Stimulated activated CD8-positive, alpha-beta memory T cell treated with anti-CD3 and anti-CD28 coated beads, Interleukin-15, amount 100 ng/mL, for 1 hour (primary cell): ENCODE data around the gene GPR158.

Source experiments
- DNase-seq: peaks from one replicate; pipeline ENCODE4 v3.0.0-alpha.2; 2020; ENCODE audit warnings: low read depth

The GPR158 gene

GRCh38 chr10:25390733-25391132 lies 215.9 kb downstream of the GPR158 start:
- DNase-seq: no peak

DNA sequence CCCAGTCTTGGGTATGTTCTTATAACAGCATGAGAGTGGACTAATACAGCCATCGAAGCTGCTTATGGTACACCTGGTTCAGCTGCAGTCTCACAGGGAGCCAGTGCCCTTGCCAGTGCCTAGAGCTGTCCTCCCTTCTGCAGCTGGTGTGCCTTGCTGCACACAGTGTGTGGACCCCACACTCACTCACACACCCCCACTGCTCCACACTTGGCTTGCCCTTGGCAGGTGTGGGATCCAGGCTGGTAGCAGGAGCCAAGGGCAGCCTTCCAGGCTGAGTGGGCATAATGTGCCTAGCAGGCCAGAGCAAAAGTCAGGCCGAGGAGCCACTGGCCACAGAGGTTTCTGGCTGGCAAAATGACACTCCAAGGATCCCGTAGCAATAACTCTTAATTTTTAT lies 217.3 kb downstream of the GPR158 start:
- DNase-seq: no peak

DNA sequence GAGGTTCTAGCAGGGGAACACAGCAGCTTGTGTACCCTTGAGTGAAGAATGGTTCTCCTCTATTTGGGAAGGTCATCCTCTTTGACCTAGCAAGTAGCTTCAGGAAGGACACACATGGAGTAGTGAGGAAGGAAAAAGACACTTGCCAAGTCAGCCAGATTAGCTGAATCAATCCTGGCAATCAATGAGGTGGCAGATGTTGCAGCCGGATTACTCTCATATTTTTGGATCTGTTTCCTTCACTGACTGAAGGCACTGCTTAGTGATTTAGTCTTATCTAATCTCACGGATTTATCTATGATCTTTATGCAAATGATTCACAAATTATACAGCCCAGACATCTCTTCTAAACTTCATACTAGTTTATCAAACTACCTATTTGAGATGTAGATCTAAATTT lies 218.8 kb downstream of the GPR158 start:
- DNase-seq: no peak

GRCh38 chr10:25398680-25399079 lies 223.9 kb downstream of the GPR158 start:
- DNase-seq: no peak

DNA sequence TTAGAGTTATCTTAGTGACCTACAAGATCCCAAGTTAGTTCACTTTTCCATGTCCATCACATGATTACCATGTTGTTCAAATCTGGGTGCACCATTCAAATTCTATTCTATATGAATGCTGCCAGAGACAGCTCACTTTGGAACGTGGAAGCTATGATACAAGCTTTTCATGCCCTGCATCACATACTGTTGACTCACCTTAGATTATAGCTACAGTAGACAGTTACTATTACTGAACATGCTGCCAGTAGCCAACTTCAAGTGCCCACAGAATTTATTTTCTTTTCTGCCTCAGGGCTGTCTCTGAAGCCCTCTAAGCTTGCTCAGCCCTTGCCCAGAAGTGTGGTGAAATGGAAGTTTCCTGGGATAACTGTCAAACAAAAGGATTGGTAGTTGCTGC lies 231.1 kb downstream of the GPR158 start:
- no peak for DNase-seq

- no peak for DNase-seq
Observed at GRCh38 chr10:25417611-25418010, 242.8 kb downstream of the GPR158 start.

DNA sequence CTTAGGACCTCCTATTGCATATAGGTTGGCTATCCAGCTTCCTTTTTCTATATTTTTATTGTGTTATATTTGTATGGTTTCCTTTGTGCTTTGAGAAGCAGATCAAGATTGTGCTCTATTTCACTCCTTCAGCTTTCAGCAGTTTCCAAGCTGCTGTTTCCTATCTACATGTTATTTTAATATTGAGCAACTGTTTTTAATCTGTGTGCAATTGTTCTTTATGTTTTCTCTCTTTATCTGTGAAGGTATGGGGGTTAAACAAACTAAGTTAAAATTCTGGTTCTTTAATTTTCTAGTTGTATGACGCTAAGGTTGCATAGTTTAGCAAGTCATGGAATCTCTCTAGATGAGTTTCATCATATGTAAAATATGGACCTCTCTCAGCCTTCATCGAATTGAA lies 251.0 kb downstream of the GPR158 start:
- no peak for DNase-seq

GRCh38 chr10:25436431-25436830 lies 261.6 kb downstream of the GPR158 start:
- no peak for DNase-seq

DNA sequence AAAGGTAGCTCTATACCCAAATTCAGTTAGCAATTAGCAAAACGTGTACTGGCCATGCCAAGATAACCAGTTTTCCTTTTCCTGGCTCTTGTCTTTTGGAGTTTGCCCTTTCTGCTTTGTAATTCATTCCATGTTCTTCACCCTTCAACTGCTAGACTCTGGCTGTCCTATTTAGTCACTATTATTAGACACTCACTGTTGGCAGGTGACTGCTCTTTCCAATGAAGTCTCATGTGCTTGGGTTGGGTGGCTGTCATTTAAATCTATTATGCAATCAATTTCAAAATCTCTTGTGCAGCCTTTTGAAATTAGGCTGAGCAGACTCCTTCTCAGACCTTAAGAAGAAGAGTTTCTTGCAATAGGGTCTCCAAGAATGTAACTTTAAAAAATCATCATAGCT lies 266.5 kb downstream of the GPR158 start:
- no peak for DNase-seq

- DNase-seq: no peak
Observed at GRCh38 chr10:25444266-25444665, 269.5 kb downstream of the GPR158 start.

DNA sequence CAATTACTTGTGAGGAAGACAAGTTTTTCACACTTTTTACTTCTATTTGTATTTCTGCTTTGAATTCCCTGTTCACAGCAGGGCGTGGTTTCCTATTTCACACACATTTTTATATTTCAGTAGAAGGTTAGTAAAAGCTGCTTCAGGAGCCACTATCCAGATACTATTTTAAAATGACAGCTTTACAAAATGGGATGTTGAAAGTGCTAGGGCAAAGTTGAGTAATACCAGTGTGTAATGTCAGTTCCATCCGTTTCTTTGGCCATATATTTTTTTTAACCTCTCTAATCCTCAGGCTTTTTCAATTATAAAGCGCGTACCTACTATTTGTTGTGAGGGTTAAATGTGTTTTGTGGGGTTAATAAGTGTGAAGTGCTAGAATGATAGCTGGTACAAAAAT lies 276.6 kb downstream of the GPR158 start:
- no peak for DNase-seq

- DNase-seq: no peak
Observed at GRCh38 chr10:25453619-25454018, 278.8 kb downstream of the GPR158 start.

DNA sequence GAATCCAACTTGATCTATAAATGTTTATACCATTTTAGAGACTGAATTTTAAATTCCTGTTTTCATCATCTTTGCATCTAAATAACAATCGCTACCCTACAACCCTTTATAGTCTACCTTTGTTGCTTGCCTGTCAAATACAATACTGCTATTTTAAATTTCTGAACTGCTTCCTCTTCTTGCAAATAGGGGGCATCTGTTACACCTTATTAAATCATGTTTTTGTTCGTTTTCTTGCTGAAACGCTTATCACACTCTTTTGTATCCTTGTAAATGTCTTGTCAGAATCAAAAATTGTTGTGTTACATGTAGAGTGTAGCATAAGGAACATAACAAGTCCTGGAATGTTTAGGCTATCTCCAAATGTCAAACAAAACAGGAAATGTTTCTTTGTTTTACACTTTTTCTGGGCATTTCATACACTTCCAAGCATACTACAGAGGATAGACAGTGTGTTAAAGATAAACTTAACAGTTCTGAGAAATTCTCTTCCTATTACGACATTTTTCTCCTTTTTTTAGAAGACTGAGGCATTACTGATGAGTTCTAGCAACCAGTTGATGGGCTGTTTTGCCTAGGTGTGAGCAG lies 281.3 kb downstream of the GPR158 start:
- no peak for DNase-seq

DNA sequence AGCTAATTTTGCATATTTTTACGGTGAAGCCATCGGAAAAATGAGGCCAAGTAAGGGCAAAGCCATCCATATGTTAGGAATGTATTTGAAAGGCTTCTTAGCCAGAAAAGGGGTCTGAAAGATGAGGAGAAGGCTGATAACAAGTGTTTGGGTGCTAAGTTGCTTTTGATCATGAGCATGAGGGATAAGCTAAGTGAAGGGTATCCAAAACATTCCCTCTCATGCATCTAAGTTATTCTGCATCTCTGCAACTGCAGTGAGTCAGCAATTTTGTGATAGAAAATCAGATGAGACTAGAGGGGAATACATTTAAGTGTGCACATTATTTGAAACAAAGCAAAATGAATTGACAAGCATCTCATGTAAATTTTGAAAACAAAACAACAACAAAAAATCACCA lies 282.8 kb downstream of the GPR158 start:
- no peak for DNase-seq

- no peak for DNase-seq
Observed at GRCh38 chr10:25465582-25466372, 291.0 kb downstream of the GPR158 start.

GRCh38 chr10:25467881-25468280 lies 293.1 kb downstream of the GPR158 start:
- DNase-seq: no peak

DNA sequence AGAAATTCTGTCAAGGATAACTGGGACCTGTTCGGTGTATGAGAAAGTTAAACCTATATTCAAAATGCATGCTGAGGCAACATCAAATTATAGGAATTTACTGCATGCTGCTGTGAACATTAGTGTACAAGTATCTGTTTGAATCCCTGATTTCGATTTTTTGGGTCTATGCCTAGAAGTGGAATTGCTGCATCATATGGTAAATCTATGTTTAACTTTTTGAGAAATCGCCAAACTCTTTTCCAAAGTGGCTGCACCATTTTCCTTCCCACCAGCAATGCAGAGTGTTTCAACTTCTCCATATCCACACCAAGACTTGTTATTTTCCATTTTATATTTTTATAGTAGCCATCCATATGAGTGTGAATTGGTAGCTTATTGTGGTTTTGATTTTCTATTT lies 306.7 kb downstream of the GPR158 start:
- DNase-seq: no peak

GRCh38 chr10:25483999-25484398 lies 309.2 kb downstream of the GPR158 start:
- DNase-seq: no peak

- no peak for DNase-seq
Observed at GRCh38 chr10:25487266-25487665, 312.5 kb downstream of the GPR158 start.

GRCh38 chr10:25492040-25492439 lies 317.2 kb downstream of the GPR158 start:
- DNase-seq: no peak

GRCh38 chr10:25492680-25493079 lies 317.9 kb downstream of the GPR158 start:
- no peak for DNase-seq

- DNase-seq: no peak
Observed at GRCh38 chr10:25493122-25493893, 318.5 kb downstream of the GPR158 start.

- DNase-seq: no peak
Observed at GRCh38 chr10:25497246-25497645, 322.4 kb downstream of the GPR158 start.
